ENCODE data around the gene ITGB7.

The ITGB7 gene

DNA sequence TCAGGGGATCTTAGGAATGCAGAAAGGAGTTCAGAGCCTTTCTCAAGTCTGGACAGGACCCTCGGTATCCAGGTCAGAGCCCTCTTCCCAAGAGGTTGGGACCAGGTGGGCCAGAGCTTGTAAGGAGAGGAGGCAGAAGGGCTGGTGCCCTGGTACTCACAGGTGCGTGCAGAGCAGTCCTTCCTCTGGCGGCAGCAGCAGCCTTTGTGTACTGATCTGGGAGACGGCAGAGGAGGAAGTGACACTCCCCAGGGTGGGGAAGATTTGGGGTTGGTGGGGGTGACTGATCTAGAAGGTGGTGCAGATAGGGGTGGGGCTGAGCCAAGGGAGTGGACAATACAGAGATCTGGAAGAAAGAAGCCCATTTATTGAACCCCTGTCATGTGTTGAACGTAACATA, at the start of gene ITGB7:
Gene ITGB7, minus strand, starts transcription at position 210 of the 400 bp plus-strand sequence. CDS start 6,808 bp downstream, outside the sequence.
- DNase-seq (ENCODE audit: low spot score), result no peak

GRCh38 chr12:53255996-53256395, 48.9 kb upstream of the ITGB7 start:
- no peak for DNase-seq (ENCODE audit: low spot score)

DNA sequence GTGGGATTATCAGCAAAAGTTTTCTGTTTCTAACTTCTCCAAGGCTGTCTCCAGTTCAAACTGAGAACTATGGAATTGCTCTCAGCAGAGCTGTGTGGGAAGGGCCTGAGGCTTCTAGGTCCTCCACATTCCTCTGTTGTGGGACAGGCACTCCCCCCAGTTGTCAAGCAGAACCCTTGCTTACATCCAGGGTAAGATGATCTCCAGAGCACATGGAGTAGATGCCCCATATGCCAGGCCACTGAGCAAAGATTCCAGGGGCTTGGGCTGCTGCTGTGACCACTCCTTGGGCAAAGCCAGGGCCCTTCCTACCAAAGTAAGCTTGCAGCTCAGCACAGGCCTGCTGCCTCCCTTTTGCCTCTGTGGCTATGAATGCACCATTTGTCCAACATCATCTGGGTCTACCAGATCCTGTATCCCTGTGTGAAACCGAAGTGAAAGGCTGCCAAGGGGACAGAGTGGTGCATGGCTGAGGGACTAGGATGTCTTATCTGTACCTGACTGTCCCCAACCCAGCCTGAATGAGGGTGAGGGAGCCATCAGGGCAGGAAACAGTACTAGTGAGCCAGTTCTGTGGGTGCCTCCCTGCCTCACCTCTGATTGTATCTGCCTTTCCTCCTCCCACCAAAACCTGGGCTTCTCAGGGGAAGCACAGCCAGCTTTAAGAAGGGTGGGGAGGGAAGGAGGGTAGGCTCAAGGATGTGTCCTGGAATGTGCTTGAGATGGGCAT, 47.9 kb upstream of the ITGB7 start:
- no peak for DNase-seq (ENCODE audit: low spot score)

DNA sequence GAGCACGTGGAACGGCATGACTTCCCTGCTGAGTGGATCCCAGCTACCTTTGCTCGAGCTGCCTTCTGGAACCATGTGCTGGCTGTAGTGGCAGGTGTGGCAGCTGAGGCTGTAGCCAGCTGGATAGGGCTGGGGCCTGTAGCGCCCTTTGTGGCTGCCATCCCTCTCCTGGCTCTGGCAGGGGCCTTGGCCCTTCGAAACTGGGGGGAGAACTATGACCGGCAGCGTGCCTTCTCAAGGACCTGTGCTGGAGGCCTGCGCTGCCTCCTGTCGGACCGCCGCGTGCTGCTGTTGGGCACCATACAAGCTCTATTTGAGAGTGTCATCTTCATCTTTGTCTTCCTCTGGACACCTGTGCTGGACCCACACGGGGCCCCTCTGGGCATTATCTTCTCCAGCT, 46.2 kb upstream of the ITGB7 start:
- no peak for DNase-seq (ENCODE audit: low spot score)

GRCh38 chr12:53252349-53252916, 45.4 kb upstream of the ITGB7 start:
- no peak for DNase-seq (ENCODE audit: low spot score)

DNA sequence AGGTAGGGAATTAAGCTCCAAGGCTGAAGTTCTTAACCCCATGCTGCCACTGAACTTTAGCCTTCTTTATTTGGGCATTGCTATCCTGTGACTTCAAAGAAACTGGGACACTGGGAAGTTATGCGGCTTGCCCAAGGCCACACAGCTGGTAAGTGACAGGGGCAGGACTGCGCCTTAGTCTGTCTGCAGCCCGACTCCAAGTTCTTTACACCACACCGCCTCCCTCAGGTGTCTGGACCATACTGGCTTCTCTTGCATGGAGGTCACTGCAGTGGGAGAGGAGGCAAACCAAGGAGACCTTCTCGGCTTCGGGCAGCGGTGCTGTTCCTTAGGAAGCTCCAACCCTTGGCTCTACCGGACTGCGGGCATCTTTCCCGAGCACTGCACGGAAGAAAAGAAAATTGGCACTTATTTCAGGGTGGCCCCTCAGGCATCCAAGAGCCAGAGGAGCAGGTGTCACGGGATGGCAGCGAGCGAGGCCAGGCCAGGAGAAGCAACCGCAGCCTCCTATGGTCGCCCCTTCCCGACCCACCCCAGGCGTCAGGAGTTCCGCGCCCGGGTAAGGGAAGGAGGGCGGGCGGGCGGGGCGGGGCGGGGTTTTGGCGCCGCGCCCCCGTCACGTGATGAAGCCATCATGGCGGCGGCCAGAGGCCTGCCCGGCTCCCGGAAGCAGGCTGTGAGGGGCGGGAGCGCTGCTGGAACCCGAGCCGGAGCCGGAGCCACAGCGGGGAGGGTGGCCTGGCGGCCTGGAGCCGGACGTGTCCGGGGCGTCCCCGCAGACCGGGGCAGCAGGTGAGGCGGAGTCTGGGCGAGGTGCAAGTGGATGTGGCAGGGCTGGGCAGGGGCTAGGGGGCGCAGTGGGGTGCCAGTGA, 44.7 kb upstream of the ITGB7 start:
- DNase-seq (ENCODE audit: low spot score), result peak; percentile 87

- DNase-seq (ENCODE audit: low spot score), result no peak
These were observed 38.2 kb upstream of the ITGB7 start for GRCh38 chr12:53245286-53245685.

DNA sequence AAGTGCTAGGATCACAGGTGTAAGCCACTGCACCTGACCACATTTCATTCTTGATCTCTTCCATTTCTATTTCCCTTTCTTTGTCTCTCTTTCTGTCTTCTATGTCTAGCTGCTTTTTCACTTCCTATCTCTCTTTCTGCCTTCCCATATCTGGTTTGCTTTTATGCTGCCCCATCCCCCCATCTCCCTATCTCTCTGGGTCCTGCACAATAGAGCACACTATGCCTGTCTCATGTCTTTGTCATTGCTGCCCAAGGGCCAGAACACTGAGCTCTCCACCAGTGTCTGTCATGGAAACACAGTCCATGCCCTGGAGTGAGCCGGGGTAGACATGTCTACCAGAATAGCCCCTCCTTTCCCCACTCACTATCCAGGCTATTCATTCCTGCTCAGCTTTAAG, 37.3 kb upstream of the ITGB7 start:
- DNase-seq (ENCODE audit: low spot score), result no peak

- no peak for DNase-seq (ENCODE audit: low spot score)
These were observed 34.8 kb upstream of the ITGB7 start for GRCh38 chr12:53241623-53242412.

GRCh38 chr12:53239643-53240258, 32.7 kb upstream of the ITGB7 start:
- no peak for DNase-seq (ENCODE audit: low spot score)

GRCh38 chr12:53236443-53237111, 29.5 kb upstream of the ITGB7 start:
- no peak for DNase-seq (ENCODE audit: low spot score)

DNA sequence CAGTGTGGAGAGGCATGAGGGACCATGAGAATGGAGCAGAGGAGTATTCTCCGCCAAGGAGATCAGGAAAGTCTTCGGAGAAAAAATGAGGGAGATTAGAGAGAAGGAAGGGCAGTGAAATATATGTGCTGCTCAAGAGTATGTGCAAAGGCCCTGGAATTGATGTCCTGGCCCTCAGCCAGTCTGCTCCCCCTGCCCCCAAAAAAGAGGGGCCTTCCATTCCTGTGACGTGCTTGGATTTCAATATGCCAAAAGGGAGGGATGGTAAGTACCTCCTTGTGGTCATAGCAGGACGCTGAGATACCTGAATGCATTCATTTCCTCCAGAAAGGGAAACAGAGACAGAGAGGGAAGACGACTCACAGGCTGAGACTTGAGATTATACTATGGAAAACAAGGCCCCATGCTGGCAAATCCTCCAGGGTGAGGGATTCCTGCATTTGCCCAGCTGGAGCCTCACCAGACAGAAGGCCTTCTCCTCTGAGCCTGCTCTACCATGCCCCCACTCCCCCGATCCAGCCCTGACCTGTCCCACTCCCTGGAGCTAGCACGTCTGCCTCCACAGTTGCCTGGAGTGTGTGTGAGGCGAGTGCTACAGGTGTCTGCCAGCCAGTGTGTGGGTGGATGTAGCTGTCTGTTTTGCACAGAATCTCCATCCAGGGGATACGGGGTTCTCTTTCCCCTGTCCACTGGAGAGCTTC, 28.8 kb upstream of the ITGB7 start:
- no peak for DNase-seq (ENCODE audit: low spot score)

DNA sequence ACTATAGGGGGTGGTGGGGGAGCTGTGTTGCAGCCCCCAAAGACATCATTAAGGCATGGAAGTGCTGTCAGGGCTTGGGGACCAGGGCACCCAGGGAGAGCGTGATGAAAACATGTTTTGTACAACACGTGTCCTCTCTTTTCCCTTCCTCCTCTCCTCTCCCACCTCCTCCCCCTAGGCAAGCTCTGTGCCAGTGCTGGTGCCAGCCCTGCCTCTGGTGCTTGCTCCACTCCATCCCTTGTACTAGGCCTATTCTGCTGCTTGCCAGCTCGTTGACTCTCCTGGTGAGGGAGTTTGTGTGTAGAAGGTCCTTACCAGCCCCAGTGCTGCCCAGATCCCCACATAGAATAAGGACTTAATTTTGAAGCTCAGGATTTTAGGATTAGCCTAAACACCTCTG, 28.1 kb upstream of the ITGB7 start:
- no peak for DNase-seq (ENCODE audit: low spot score)

GRCh38 chr12:53234271-53234914, 27.3 kb upstream of the ITGB7 start:
- DNase-seq (ENCODE audit: low spot score), result no peak

- DNase-seq (ENCODE audit: low spot score), result no peak
These were observed 26.6 kb upstream of the ITGB7 start for GRCh38 chr12:53233671-53234121.

GRCh38 chr12:53232646-53233461, 25.8 kb upstream of the ITGB7 start:
- peak; percentile 74 for DNase-seq (ENCODE audit: low spot score)

GRCh38 chr12:53231921-53232645, 25.0 kb upstream of the ITGB7 start, which contains the start of gene RARG:
TSS of gene RARG (minus strand) at chr12:53232209. CDS start at chr12:53227545, 4,664 bp downstream.
- DNase-seq (ENCODE audit: low spot score), result peak; percentile 77

DNA sequence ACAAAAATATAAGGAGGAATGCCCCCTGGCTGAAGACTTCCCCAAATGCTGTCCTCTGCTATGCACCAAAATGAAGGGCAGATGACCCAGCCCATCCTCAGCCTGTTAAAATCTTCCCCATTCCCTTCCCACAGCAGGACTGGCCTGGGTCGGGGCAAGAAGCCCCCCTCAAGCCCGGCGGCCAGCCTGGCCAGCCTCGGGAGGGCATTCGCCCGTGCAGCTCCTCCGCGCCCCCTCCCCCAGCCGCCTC, 24.5 kb upstream of the ITGB7 start:
- no peak for DNase-seq (ENCODE audit: low spot score)

All from cerebellar cortex (tissue), 1 donor.